DMS53 treated with DMSO at 0.1 percent for 48 hours (cell line): ENCODE results near the gene POLE.
"Not testable (repeated sequence)": the region's sequence is repeated elsewhere in the genome, so short reads cannot be mapped to it uniquely, and the experiment has no call there.

Source experiments
- DNase-seq: peaks from one replicate; lab custom pipeline; 2025; ENCODE audit not compliant: unreplicated experiment; lab: John Stamatoyannopoulos, UW

The POLE gene

GRCh38 chr12:132600048-132601032 is 86.8 kb downstream of the POLE start:
- DNase-seq = peak; percentile 76

- DNase-seq = not testable (repeated sequence)
Measured at GRCh38 chr12:132599502-132599901, 87.6 kb downstream of the POLE start.

- peak; percentile 22 for DNase-seq
Measured at GRCh38 chr12:132597333-132598316, 89.5 kb downstream of the POLE start.

- peak; percentile 47 for DNase-seq
Measured at GRCh38 chr12:132596016-132596415, 91.1 kb downstream of the POLE start.

GRCh38 chr12:132595183-132595582 is 92.0 kb downstream of the POLE start:
- no peak for DNase-seq

- DNase-seq = peak; percentile 98
Measured at GRCh38 chr12:132593938-132594358, 93.2 kb downstream of the POLE start.

GRCh38 chr12:132593521-132593920 is 93.6 kb downstream of the POLE start:
- no peak for DNase-seq

- DNase-seq = no peak
Measured at GRCh38 chr12:132593071-132593470, 94.1 kb downstream of the POLE start.

GRCh38 chr12:132592282-132592970 is 94.7 kb downstream of the POLE start:
- DNase-seq = no peak

- DNase-seq = no peak
Measured at GRCh38 chr12:132591107-132591935, 95.8 kb downstream of the POLE start.

- no peak for DNase-seq
Measured at GRCh38 chr12:132588821-132589669, 98.1 kb downstream of the POLE start.

GRCh38 chr12:132588319-132588718 is 98.8 kb downstream of the POLE start:
- DNase-seq = no peak

- DNase-seq = no peak
Measured at GRCh38 chr12:132587781-132588180, 99.4 kb downstream of the POLE start.

- DNase-seq = no peak
Measured at GRCh38 chr12:132586929-132587328, 100.2 kb downstream of the POLE start.

GRCh38 chr12:132585177-132585576 is 102.0 kb downstream of the POLE start:
- DNase-seq = no peak

GRCh38 chr12:132584429-132584828 is 102.7 kb downstream of the POLE start:
- no peak for DNase-seq

GRCh38 chr12:132583736-132584135 is 103.4 kb downstream of the POLE start:
- no peak for DNase-seq

GRCh38 chr12:132583411-132583710 is 103.8 kb downstream of the POLE start:
- no peak for DNase-seq
